RWPE2 (cell line): ENCODE measurements around the gene NPHP1.

Experiments used
- ATAC-seq: fragments of 200-7000 bp; cut with Tn5 transposase; 3 replicates; pipeline ENCODE4 v1.9.1; 2021; ENCODE audit warnings: low read depth
- DNase-seq: peaks from one replicate; pipeline ENCODE4 v3.0.0-alpha.2; 2020; ENCODE audit warnings: low spot score
- H3K27ac ChIP-seq: fragments of 450-650 bp; 2 replicates; pipeline ENCODE4 v1.5.1; 2017; ENCODE audit warnings: mild to moderate bottlenecking; ENCODE audit not compliant: poor library complexity, severe bottlenecking
- H3K27me3 ChIP-seq: fragments of 250-450 bp; sonication (Bioruptor Pico); 2 replicates; pipeline ENCODE4 v1.5.1; 2021; ENCODE audit warnings: mild to moderate bottlenecking, moderate library complexity; ENCODE audit not compliant: insufficient read depth, poor library complexity, severe bottlenecking
- H3K36me3 ChIP-seq: fragments of 250-450 bp; sonication (Bioruptor Pico); 2 replicates; pipeline ENCODE4 v1.5.1; 2020; ENCODE audit warnings: low read depth, mild to moderate bottlenecking, moderate library complexity
- H3K4me1 ChIP-seq: fragments of 250-450 bp; sonication (Bioruptor Pico); 2 replicates; pipeline ENCODE4 v1.5.1; 2021; ENCODE audit warnings: mild to moderate bottlenecking, moderate library complexity; ENCODE audit not compliant: insufficient read depth, poor library complexity, severe bottlenecking
- H3K4me3 ChIP-seq: fragments of 250-450 bp; sonication (Bioruptor Pico); 2 replicates; pipeline ENCODE4 v1.5.1; 2021; ENCODE audit warnings: mild to moderate bottlenecking, moderate library complexity; ENCODE audit not compliant: severe bottlenecking
- H3K9me3 ChIP-seq: fragments of 250-450 bp; sonication (Bioruptor Pico); 2 replicates; pipeline ENCODE4 v1.5.1; 2021; ENCODE audit warnings: mild to moderate bottlenecking, moderate library complexity; ENCODE audit not compliant: severe bottlenecking
- TF ChIP-seq, protein P1 (sequence below): fragments of 450-650 bp; IDR thresholded peaks from one replicate; pipeline ENCODE4 v1.5.1; 2017; ENCODE audit warnings: mild to moderate bottlenecking, moderate library complexity; ENCODE audit not compliant: poor library complexity, severe bottlenecking

Gene NPHP1

DNA sequence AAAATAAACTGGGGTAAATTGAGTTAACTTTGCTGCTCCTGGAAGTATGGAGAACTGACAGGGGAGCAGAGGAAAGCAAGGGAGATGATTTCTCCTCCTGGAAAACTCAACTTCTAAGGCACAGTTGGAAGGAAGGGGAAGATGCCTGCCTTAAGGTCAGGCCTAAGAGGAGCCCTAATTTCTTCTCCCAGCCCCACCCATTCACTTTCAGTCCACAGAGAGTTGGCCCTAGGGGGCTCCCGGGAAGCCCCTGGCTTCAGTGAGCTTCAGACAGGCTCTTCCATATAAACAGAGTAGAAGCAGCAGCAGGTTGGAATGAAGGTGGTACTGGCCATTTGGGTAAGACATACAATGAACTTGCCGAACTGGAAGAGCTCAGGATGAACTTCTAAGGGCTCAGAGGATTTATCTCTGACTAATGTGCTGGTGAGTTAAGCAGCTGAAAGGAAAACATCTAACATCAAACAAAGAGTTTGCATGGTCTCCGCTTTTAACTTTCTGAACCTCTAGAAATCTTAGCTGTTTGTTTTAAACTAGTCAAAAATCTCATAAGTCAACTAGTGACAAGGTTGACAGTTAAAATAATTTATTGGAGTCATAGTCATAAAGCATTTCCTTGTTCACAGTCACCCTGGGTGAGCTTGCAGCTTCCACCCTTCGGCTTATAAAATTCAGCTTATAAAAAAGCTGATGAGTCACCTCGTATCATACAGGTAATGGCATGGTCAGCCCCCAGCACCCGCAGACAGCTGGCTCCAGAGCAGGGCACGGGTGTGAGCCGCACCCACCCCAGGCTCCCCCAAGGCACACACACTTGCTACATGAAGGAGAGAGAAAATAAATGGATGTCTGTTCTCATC, 99.0 kb downstream of the NPHP1 start:
- Histone ChIP-seq H3K27me3 (no peaks in the 10 kb centered on the region), H3K4me3 (no peak overlapping the region), H3K27ac (peak overlapping the region; percentile 100), H3K9me3 (no peaks in the 10 kb centered on the region), H3K36me3 (peaks cover 12% of the 10 kb centered on the region), H3K4me1 (peaks cover 67% of the 10 kb centered on the region)
- DNase-seq: peak; percentile 92
- ATAC-seq: peak; percentile 66
- TF ChIP-seq, protein P1, sequence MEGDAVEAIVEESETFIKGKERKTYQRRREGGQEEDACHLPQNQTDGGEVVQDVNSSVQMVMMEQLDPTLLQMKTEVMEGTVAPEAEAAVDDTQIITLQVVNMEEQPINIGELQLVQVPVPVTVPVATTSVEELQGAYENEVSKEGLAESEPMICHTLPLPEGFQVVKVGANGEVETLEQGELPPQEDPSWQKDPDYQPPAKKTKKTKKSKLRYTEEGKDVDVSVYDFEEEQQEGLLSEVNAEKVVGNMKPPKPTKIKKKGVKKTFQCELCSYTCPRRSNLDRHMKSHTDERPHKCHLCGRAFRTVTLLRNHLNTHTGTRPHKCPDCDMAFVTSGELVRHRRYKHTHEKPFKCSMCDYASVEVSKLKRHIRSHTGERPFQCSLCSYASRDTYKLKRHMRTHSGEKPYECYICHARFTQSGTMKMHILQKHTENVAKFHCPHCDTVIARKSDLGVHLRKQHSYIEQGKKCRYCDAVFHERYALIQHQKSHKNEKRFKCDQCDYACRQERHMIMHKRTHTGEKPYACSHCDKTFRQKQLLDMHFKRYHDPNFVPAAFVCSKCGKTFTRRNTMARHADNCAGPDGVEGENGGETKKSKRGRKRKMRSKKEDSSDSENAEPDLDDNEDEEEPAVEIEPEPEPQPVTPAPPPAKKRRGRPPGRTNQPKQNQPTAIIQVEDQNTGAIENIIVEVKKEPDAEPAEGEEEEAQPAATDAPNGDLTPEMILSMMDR: no peak

DNA sequence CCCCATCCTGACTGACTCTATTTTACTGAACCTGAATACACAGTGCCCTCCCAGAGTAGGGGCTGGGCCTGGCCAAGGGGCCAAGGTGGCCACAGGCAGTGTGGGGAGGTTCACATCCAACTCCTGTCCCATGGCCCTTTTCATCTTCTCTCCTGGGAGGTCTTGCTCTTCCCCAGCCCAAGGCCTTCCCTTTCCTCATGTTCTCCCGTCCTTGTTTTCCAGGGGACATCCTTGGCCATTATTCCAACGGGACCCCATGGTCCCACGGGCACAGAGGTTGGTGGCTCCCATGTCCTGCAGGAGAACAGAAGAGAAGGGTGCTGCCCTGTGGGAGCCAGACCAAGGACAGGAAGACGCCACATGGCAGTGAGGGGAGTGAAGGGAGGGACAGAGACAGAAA, 99.6 kb downstream of the NPHP1 start:
- Histone ChIP-seq H3K27ac (peak overlapping the region; percentile 100), H3K27me3 (no peaks in the 10 kb centered on the region), H3K36me3 (peaks cover 15% of the 10 kb centered on the region), H3K4me3 (no peak overlapping the region), H3K4me1 (peaks cover 73% of the 10 kb centered on the region), H3K9me3 (no peaks in the 10 kb centered on the region)
- ATAC-seq: no peak
- DNase-seq: no peak
- TF ChIP-seq, protein P1: no peak

DNA sequence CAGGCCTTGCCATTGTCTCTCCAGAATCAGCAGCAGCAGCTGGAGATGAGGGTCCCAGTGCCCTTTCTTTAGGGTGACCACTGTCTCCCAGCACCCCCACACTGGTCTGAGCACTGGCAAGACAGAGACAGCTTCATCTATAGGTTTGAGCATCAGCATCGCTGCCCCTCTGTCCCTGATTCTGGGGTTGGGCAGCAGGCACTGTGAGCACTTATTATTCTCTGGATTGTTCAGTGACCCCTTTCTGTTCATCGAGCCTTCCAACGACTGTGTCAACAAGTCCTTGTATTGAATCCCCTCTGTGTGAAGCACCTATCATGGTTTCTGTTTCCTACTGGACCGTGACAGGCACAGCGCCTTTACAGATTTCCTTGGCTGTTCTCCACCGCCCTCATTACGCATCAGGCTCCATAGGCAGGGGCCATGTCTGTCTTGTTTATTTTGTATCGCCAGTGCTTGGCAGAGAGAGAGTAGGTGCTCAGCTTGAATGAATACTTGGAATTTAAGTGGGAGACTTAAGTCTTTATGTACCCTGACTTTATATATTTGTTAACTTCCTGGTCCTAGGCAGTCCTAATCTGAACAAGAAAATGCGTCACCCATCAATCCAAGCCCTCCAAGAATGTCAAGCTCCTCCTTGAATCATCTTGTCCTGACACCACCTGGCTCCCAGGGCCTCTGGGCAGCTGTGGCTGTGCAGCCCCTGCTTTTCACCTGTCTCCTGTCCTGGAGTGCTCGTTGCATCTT, 100.6 kb downstream of the NPHP1 start:
- Histone ChIP-seq H3K36me3 (peaks cover 13% of the 10 kb centered on the region), H3K4me3 (no peak overlapping the region), H3K27me3 (no peaks in the 10 kb centered on the region), H3K9me3 (no peaks in the 10 kb centered on the region), H3K27ac (peak overlapping the region; percentile 100), H3K4me1 (peaks cover 75% of the 10 kb centered on the region)
- DNase-seq: no peak
- TF ChIP-seq, protein P1: no peak
- no peak for ATAC-seq

DNA sequence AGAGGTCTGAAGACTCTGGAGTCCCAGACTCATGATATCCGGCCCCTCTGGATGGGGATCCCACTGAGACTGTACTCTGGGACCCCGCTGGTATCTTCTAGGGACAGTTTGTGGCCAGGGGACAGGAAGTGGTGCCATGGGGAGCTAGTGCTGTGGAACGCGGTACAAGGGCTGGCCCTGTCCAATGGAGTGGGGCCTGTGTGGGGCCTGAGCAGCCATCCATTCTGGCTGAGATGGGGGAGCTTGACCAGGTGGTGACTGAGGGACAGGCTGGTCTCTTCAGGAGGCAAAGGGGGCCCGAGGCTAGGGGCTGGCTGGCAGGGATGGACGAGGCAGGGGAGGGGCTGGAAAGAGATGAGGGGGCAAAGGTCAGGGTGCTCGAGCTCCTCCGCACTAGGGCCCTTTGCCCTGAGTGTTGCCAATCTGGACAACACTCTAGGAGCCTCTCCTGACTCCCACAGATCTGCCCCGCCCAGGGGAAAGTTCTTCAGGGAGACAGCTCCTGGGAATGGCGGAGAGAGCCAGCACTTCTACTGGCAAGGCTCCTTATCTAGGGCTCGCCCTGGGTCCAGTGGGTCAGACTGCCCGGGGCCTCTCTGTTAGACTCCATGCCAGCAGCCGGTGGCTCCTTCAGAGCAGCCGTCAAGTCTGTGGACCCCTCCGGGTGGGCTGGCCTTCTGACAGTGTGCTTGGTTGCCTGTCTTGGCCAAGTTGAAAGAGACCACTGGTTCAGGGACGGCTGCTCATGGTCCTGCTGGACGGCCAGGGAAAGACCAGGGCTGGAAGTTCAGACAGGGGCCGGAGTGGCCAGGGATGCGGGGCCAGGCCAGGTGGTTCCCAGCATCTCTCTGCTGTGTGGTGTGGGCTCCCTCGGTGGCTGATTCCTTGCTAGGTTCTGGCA, 101.5 kb downstream of the NPHP1 start:
- TF ChIP-seq, protein P1: no peak
- no peaks in the 10 kb centered on the region for H3K27me3 ChIP-seq
- no peak for DNase-seq
- no peak overlapping the region for H3K4me3 ChIP-seq
- H3K36me3 ChIP-seq: peaks cover 11% of the 10 kb centered on the region
- peak overlapping the region; percentile 100 for H3K27ac ChIP-seq
- H3K9me3 ChIP-seq: no peaks in the 10 kb centered on the region
- no peak for ATAC-seq
- H3K4me1 ChIP-seq: peaks cover 67% of the 10 kb centered on the region
